Left ventricle myocardium superior (tissue), 1 donor: ENCODE data around the gene DFFB. TPM values are rescaled to one million over a fixed set of nuclear protein-coding genes. Genes with fewer than 3 reads are reported as not detected.

Experiments
- ATAC-seq: fragments of 200-7000 bp; cut with Tn5 transposase; one replicate; pipeline ENCODE4 v1.9.1; 2020; ENCODE audit warnings: mild to moderate bottlenecking, moderate library complexity
- DNase-seq: peaks from one replicate; pipeline ENCODE4 v3.0.0-alpha.2; 2020
- intact Hi-C: fragments of 100-400 bp; cut with micrococcal nuclease; formaldehyde crosslinking; loops from one replicate; pipeline ENCODE4 v1.11.0; 2022
- total RNA-seq: library from RNA; stranded (reverse); fragmentation: NEBNext Ultra II Directional; extraction: Animal tissue kit (Norgen Biotek cat#: 25700); gene quantifications from one replicate; pipeline ENCODE4 v1.2.1, GENCODE V29; 2021
- donor health status: DM: no; HTN: yes; CAD: no; lungs with severe emphysema.

The DFFB gene
- total RNA-seq, 1 donor from 2014 or later, result 3.7 TPM

DNA sequence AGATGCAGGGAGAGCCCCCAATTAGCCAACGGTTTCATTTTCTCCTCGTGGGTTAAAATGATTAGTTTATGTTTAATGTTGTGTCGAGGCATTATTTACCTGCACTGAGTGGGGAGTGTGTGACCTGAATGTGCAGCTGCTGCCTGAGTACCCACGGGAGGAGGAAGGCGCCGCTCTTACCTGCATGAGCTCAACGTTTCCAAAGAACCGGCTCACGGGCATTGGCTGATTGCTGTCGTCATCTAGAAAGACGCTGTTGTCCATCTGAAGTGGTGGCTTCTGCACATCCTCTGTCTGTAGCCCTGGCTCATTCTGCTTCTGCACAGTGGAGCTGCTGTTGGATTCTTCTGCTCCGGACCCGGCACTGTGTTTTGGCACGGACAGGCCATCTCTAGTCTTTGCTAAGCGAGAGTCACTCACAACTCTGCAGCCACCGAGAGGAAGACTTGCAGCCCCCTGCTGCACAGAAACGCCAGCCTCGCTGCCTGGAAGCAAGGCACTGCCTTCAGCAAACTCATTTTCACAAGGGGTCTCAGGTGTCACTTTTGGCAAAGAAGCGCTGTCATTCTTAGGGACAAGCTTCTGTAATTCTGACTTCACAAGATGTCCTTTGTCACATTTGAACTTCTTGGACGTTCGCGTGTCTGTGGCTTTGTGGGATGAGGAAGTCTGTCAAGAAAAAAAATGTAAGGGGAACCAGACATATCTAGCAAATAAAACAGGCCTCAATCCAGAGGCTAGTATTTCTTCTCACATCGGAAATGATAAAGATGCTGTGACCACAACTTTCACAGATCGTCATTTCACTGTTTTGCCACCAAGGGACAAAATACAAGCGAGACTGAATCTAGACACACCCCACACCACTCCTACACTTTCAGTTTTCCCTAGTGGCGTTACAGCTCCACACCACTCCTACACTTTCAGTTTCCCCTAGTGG lies 33.4 kb downstream of the DFFB start:
- DNase-seq (no peak), ATAC-seq (no peak)
- intact Hi-C loops, result no loop called here

GRCh38 chr1:3891329-3891865 lies 34.1 kb downstream of the DFFB start:
- ATAC-seq (no peak), DNase-seq (no peak)
- intact Hi-C loops, result no loop called here

DNA sequence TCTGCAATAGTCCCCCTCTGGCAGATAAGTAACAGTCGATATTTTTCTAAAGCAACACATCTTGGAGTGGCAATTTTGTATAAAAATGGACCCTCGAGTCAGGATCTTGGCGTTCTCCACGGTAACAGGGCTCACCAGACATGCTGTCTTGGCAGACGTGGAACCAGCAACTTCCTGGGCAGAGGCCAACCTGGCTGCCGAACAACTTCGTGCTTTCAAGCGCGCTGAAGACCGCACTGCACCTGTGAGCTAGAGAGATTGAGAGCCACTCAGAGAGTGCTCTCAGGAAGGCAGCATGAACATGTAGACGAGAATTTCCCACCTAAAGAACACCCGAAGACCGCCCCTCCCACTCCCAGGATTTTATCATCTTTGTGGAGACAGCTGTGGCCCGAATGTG lies 35.5 kb downstream of the DFFB start:
- peak; percentile 70 for DNase-seq
- peak; percentile 76 for ATAC-seq
- intact Hi-C loops, result no loop called here

DNA sequence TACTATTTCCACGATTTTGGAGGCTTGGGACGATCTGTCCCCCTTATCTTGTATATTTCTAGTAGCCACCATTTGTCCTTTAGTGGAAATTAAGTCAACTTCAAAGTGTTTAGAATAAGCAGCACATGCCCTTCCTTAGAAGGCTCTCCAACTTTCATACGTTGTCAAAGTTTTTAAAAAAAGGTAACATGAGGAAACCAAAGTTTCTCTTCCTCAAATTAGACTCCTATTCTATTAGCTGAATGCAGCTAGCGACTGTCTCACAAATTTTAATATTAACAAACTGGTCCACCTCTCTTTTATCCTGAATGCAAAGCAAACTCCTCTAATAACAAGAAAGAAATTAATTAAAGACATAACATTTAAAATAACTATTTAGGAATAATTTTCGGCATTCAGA lies 35.9 kb downstream of the DFFB start:
- DNase-seq (no peak), ATAC-seq (no peak)
- intact Hi-C loops, result no loop called here

GRCh38 chr1:3894626-3895278 lies 37.5 kb downstream of the DFFB start:
- intact Hi-C loops, result no loop called here
- no peak for ATAC-seq
- no peak for DNase-seq

DNA sequence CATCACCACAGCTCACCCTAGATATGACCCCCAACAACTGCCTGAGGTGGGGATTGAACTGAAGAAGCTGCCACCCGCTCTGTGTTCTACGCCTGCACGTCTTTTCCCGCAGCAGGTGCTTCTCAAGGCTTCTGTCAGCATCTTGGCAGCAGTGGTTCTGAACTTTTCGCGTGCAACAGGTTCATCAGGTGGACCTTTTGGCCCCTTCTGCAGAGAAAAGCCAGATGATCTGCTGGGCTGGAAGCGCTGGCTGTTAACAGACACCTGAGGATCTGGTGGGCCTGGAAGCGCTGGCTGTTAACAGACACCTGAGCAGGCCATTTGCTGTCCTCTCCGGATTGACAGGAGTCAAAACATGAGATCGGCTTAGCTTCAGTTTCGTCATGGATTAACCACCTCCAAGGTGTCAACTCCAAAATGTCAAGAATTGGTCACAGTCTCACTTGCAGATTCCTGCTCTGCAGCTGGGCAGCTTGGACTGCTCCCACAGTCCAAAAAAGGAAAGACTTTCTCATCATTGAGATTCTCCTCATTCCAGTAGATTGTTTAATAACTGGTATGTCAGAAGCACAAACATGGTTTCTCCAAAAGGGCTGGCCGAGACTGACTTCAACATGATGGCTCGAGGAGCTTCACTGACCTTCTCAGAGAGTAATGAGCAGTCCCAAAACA lies 38.1 kb downstream of the DFFB start:
- ATAC-seq (no peak), DNase-seq (no peak)
- intact Hi-C loops, result no loop called here

DNA sequence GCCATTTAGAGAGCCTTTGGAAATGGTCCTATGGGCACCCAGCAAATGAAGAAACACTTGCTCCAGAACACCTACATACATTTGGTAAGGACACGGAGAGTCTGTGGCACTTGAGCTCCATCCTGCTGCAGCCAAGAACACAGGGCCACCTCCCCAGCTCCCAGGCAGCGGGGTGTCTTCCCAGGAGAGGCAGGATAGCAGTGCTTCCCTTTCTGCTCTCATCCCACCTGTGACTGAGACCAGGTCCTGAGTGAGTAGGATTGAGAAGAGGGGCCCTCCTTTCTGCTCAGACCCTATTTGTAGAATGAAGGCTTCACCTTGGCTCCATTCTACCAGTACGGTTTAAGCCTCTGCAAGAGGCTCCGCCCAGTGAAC lies 38.7 kb downstream of the DFFB start:
- intact Hi-C loops, result no loop called here
- ATAC-seq (no peak), DNase-seq (no peak)

DNA sequence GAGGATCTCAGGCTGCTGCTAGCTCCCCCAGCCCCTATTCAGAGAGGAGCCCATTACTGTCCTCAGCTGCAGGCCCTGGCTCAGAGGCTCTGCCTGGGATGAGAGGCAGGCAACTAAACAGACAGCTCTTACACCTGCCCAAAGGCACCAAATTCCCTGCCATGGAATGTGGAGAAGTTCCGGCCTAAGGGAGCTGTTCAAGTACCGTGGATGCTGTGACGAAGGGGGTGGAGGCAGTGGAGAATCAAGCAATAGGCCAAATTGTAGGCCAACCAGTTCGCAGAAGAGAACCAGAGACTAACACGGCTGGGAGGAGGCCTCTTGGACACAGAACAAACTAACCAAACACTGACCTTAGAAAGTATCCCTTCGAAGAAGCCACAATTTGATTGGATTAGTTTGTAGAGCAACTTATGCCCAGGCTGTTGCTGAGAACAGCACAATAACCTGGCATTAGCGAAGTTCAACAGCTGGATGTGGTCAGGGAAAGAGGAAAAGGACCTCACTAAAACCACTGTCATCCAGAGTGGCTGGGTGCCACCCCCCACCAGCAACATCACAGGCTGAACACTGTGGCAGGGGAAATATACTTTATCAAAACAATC lies 39.2 kb downstream of the DFFB start:
- intact Hi-C loops, result no loop called here
- DNase-seq (no peak), ATAC-seq (no peak)

- ATAC-seq (no peak), DNase-seq (no peak)
- intact Hi-C loops, result no loop called here
Measured at GRCh38 chr1:3898475-3898735, 41.1 kb downstream of the DFFB start.

DNA sequence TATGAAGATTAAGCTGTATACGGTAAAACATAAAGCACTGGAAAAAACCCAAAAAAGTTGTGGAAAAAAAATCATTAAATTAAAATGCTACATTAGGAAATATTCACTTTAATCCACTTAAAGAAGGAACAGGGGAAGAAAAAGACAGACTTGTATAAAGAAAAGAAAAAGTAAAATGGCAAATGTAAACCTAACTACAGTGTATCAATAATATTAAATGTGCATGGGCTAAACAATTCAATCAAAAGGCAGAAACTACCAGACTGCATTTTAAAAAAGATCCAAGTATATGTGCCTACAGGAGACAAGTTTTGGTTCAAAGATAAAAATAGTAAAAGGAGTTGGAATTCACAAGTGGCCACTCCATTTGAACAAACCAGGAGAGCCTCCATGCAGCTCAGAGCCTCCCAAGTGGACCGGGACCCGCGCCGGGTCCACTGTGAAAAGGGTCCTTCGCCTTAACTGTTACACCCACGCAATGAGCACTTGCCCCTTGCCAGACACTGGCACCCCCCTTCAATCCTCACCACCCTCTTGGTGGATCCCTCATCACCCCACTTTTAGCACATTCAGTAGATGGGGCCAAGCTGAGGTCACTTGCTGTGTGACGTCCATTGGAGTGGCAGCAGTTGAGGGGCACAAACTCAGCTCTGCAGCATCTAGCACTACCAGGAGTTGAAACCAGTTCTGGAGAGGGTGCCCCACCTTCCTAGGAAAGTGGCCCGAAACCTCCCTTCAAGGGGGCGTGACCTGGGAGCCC lies 41.9 kb downstream of the DFFB start:
- intact Hi-C loops, result no loop called here
- DNase-seq, result no peak
- no peak for ATAC-seq

DNA sequence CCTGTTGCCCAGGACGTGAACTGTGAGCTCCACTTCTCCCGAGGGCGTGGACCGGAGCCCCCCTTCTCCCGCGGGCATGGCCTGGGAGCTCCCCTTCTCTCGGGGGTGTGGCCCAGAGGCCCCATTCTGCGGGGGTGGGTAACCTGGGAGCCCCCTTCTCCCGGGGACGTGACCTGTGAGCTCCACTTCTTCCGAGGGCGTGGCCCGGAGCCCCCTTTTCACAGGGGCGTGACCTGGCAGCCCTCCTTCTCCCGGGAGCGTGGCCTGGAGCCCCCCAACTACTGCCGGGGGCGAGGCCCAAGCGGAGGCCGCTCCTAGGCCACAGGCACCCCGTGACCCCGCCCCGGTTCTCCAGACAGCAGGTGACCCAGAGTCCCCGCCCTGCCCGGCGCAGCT lies 42.5 kb downstream of the DFFB start:
- intact Hi-C loops, result no loop called here
- no peak for DNase-seq
- ATAC-seq, result no peak

DNA sequence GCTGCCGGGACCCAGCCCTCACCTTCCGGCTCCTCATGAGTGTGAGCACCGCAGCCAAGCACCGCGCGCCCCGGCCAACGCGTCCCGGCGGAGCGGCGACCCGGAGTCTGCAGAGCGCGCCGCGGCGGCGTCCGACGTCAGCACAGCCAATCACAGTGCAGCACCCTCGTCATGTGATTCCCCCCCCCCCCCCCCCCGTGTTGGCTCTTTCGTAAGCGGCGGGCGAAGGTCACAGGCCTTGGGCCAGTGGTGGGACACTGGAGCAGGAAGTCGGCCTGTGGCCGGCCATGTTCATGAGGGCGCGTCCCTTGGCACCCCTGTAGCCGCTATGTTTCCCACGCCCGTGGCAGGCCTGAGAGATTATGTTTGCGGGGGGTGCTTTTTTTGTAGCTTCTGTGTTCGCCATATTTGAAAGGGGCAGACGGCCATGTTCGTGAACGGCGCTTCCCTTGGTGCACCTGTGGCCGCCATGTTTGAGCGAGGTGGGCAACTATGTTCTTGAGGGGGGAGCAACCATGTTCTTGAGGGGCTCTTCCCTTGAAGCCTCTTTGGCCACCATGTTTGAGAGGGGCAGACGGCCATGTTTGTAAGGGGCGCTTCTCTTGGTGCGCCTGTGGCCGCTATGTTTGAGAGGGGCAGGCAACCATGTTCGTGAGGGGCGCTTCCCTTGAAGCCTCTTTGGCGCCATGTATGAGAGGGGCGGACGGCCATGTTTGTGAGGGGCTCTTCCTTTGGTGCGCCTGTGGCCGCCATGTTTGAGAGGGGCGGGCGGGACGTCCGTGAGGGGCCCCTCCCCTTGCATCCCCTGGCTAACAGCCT lies 43.1 kb downstream of the DFFB start, which contains the start of gene C1orf174:
Gene C1orf174, minus strand, starts transcription at position 123 of the 819 bp plus-strand sequence. Its CDS starts 86 bp downstream, at position 37.
- intact Hi-C loops, result no loop called here
- ATAC-seq (peak; percentile 91), DNase-seq (peak; percentile 96)

- ATAC-seq (peak; percentile 89), DNase-seq (peak; percentile 100)
- intact Hi-C loops, result no loop called here
Measured at GRCh38 chr1:3900969-3901529, 43.8 kb downstream of the DFFB start.

DNA sequence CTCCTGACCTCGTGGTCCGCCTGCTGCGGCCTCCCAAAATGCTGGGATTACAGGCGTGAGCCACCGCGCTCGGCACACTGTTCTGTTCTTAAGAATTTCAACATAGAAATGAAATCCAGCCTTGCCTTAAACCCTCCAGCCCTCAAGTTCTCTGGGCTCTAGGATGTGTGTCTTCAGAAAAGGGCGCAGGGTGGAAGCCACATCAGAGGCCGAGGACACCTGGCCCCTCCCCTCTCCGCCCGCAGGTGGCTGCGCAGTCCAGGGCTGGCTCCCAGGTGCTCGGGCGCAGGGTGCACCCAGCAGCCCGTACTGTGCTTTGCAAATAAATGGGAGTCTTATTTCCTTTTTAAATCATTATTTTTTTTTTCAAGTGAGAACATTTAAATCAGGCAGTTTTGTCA lies 44.8 kb downstream of the DFFB start:
- intact Hi-C loops, result no loop called here
- ATAC-seq (no peak), DNase-seq (no peak)

- intact Hi-C loops, result no loop called here
- DNase-seq, result no peak
- ATAC-seq, result no peak
Measured at GRCh38 chr1:3902571-3903091, 45.4 kb downstream of the DFFB start.

DNA sequence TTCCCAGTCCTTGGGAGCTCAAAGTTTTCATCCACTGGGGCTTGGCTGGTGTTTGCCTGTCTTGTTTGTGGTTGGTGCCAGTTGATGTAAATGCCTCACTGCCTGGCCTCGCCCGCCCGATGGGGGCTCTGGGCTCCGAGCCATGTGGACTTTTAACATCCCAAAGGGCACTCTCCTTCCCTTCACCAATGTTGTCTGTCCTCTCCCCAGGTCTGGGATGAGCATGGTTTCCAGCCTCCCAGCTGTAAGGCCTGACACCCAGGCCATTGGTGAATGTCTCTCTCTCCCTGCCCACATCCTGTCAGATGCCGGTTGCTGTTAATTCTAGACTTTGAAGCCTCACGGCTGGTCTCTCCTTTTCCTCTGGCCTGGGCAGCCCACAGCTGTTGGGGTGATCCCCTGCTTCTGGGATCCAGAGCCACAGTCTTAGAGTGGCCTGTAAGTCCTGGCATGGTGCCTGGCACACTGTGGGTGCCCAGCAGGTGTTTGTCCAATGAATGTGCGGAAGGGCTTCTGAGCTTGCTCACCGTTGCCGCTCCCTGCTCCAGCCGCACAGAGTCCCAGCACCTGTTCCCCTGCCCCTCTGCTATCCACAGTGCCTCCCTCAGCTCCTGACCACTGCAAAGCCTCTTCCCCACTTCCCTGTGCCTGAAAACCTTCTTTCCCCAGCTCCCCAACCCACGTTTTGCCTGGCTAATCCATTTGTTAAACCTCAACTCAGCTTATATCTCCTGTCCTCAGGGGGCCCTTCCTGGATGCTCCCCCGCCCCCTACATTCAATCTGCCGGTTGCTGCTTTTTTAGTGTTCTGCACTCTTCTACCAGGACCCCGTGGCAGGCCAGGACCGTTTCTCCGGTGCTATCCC lies 46.1 kb downstream of the DFFB start:
- ATAC-seq, result no peak
- no peak for DNase-seq
- intact Hi-C loops, result no loop called here
